Measurements from ENCODE around the gene AJM1.
"Not testable (repeated sequence)": the region's sequence is repeated elsewhere in the genome, so short reads cannot be mapped to it uniquely, and the experiment has no call there.

The AJM1 gene

DNA sequence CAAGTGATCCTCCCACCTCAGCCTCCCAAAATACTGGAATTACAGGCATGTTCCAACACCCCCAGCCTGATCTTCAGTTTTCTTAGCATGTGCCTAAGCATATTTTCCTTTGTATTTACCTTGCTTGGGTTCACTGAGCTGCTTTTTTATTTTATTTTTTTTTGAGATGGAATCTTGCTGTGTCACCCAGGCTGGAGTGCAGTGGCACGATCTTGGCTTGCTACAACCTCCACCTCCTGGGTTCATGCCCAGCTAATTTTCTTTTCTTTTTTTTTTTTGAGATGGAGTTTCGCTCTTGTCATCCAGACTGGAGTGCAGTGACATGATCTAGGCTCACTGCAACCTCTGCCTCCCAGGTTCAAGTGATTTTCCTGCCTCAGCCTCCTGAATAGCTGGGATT lies 27.3 kb downstream of the AJM1 start:
- DNase-seq (ENCODE audit: low read depth in 2 of 2), result not testable (repeated sequence)

DNA sequence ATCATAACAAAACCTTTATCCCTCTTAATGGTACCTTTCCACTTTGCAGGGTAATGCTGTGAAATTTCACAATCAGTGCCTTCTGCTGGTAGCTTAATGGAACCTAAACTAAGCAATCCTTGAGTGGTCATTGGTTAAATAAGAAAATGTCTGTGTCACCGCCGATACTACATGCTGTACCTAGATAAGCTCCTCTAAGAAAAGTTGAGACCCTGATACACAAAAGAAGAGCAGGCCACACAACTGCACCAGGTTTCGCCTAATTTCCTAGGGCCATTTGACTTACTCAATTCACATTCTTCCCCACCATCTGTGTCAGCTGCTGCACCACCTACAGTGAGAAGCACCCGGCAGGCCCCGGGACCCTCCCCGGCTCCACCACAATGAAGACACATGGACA lies 32.9 kb downstream of the AJM1 start:
- DNase-seq (ENCODE audit: low read depth in 2 of 2), result no peak

DNA sequence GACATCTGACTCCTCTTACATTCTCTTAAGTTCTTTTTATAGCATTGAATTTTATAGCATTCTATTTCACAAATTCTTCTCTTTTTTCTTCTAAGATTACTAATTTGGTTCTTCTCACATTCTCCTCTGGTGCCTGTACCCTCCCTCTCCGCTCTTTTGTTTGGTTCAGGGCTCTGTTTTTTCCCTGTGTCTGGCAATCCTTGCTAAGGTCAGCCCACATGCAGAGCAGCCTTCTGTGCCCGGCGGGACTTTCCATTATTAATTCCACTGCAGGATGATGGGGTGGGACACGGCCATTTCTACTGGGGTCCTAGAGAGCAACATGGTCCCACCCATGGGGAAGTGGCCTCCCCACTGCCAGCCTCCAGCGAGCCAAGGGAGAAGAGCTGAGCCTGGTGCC lies 34.2 kb downstream of the AJM1 start:
- no peak for DNase-seq (ENCODE audit: low read depth in 2 of 2)

DNA sequence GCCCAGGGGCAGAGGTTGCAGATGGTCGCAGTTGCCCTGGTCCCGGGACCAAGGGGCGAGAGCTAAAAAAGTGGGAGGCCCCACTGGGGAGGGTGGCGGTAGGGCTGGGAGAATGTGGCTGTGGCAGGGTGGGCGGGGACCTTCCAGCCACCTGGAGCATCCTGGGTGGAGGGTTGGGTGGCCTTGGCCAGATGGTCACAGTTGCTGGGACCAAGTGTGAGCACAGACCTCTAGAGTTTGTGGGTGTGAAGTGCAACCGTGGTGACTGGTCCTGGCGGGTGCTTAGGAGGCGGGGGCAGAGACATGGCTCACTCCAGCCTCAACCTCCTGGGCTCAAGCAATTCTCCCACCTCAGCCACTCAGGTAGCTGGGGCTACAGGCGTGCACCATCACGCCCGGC lies 38.4 kb downstream of the AJM1 start:
- no peak for DNase-seq (ENCODE audit: low read depth in 2 of 2)

DNA sequence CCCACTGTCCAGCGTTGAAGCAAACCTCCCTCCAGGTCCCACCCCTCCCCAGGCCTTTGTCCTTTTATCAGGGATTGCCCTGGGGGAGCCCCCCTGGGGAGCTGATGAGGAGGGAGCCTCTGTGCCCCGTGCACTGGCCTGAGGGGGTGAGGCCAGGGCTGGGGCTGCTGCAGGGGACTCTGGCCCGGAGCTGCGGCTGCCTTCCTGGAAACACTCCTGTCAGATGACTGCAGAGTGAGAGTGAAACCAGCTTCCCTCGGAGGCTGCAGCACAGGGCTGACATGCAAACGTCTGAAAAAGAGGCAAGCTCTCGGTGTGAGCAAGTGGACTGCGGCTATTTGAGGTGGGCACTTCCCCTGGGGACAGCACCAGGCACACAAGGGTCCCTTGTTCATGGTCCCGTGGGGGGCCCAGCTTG lies 39.4 kb downstream of the AJM1 start:
- no peak for DNase-seq (ENCODE audit: low read depth in 2 of 2)

DNA sequence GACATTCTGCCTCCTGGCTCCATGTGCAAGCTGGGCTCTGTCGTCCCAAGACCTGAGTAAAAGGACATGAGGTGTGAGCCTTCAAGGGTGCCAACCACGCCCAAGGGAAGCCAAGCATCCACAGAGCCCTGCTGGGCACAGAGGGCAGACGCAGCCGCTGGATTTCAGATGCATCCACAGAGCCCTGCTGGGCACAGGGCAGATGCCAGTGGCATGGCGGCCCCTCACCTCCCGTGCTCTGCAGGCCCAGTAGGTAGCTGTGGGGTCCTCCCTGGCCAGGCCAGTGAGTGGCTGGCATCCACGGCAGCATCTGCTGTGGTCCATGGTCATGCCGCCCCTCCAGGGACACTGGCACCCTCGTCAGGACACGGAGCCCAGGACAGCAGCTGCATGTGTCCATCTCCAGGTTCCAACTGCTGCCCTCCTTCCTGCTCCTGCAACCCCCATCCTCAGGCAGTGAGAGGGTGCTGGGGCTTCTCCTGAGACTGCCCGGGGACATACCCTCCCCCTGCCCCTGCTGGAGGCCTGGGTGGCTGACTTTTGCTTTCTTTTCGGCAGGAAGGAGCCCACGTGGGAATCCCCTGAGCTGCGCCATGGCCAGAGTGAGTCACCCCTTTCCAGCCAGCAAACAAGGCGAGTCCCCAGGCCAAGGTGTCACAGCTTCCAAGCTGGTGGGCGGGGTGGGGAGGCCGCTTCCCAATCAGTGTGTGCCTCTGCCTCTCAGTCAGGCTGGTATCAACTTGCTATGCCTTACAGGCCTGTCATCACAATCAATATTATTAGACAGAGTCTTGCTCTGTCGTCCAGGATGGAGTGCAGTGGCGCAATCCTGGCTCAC lies 40.0 kb downstream of the AJM1 start:
- peak; percentile 74 to 91 for DNase-seq (ENCODE audit: low read depth in 2 of 2)

DNA sequence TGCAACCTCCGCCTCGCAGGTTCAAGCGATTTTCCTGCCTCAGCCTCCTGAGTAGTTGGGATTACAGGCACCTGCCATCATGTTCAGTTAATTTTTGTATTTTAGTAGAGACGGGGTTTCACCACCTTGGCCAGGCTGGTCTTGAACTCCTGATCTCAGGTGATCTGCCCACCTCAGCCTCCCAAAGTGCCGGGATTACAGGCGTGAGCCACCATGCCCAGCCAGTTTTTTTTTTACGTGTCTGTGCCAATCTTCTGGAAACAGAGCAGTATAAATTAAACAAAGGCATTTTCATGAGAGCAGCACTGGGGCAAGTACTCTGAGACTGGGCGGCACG lies 40.6 kb downstream of the AJM1 start:
- not testable (repeated sequence) for DNase-seq (ENCODE audit: low read depth in 2 of 2)

DNA sequence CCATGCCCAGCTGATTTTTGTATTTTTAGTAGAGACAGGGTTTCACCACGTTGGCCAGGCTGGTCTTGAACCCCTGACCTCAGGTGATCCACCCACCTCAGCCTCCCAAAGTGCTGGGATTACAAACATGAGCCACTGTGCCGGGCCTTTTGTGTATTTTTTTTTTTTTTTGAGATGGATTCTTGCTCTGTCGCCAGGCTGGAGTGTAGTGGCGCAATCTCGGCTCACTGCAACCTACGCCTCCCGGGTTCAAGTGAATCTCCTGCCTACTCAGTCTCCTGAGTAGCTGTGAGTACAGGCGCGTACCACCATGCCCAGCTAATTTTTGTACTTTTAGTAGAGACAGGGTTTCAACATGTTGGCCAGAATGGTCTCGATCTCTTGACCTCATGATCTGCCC lies 41.4 kb downstream of the AJM1 start:
- not testable (repeated sequence) for DNase-seq (ENCODE audit: low read depth in 2 of 2)

DNA sequence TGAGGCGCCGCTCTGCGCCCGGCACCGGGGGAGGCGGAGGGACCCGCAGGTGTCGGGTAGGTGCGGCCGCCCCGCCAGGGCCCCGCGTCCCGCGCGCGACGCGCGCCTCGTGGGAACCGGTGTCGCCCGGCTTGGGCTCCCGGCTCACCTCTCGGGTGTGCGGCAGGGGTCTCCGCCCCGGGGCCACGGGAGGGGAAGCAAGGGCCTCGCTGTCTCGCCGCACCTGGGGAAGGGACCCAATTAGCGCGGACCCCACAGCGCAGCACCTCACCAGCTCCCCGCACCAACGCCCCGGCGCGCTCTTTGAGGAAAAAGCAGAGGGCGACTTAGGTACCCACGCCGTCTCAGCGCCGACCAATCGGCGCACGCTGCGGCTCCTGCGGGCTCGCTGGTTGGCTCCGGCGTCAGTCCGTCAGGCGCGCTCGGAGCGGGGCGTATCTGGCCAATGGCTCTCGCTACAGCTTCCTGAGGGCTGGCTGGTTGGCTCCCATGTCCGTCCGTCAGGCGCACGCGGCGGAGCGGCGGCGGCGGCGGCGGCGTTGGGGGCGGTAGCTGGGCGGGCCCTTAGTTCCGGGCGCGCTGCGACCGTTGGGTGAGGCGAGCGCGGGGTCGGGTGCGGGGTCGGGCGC lies 43.8 kb downstream of the AJM1 start, which contains the start of gene TRAF2:
TSS of gene TRAF2 (plus strand) at position 567 of the 629 bp plus-strand sequence. CDS start 12,225 bp downstream, outside the sequence.
- DNase-seq (ENCODE audit: low read depth in 2 of 2), result peak; percentile 92 to 93

DNA sequence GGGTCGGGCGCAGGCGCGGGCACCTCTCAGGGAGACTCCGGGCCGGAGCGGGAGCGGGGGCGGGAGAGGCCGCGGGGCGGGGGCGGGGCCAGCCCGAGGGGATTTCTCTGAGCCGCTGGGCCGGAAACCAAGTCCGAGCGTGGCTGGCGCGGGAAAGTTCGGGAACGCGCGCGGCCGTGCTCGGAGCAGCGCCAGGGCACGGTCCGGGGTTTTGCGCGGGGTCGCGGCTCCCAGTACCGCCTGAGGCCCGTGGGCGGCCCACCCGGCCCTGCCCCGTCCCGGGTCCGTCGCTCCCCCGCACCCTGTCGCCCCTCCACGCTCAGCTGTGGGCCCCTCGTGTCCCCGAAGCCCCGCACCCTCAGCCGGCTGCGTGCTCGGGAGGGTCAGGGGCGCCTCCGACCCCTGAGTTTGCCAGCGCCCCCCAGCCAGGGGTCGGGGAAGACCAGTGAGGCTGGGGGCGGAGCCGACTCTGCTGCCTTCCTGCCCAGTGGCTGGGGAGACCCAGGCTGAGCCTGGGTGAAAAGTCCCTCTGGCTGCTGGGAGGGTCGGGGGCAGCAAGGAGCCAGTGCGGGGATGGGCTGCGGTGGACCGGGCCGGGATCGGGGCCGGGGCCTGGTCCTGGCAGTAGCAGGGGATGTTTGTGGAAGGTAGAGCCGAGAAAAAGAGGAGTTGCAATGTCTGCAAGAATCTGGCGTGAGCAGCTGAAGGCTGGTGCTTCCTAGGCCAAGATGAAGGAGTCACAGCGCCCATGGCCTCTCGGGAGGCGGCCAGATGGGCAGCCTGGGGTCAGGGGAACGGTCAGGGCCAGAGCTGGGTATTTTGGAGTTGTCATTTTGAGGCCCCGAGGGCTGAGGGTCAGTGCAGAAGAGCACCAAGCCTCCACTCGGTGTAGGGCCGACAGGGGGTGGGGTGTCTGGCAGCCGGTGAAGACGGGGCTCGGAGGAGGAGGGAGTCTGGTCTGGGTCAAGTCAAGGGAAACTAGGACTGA lies 44.6 kb downstream of the AJM1 start:
- DNase-seq (ENCODE audit: low read depth in 2 of 2), result no peak

DNA sequence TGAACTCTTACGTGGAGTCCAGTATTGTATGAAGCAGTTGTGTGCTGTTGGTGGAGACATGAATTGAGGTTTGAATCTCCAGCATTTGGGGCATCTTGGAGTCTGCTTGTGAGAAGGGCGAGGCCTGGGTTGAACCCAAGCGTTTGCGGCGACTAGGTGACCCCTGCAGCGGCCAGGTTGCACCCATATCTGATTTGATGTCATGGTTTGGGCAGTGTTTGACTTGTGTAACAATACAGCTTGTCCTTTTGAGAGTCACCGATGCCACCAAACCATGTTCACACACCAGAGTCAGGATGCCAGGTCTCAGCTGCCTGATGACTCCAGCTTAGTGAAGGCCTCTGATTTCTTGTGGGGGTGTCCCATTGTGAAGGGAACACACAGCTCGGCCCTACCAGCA lies 46.2 kb downstream of the AJM1 start:
- no peak for DNase-seq (ENCODE audit: low read depth in 2 of 2)

DNA sequence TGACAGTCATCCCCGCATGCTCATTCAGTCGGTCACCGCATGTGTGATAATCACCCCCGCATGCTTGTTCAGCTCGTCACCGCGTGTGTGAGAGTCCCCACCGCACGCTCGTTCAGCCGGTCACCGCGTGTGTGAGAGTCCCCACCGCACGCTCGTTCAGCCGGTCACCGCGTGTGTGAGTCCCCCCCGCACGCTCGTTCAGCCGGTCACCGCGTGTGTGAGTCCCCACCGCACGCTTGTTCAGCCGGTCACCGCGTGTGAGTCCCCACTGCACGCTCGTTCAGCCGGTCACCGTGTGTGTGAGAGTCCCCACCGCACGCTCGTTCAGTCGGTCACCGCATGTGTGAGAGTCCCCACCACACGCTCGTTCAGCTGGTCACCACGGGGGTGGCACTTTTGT lies 47.6 kb downstream of the AJM1 start:
- no peak for DNase-seq (ENCODE audit: low read depth in 2 of 2)

DNA sequence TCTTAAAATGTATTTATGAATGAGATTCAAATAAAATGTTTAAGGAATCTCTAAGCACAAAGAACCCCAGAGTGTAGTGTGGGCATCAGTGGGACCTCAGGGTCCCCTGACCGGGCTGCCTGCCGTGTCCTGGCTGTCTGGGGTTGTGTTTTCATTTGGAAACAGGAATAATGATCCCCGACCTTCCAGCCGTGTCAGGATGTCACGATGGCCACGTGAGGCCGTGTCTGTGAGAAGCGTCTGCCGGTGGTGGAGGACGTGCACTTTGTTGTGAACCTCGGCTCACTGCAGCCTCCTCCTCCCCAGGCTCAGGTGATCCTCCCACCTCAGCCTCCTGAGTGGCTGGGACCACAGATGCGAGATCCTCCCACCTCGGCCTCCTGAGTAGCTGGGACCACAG lies 48.4 kb downstream of the AJM1 start:
- no peak for DNase-seq (ENCODE audit: low read depth in 2 of 2)

Data from stimulated activated CD4-positive, alpha-beta T cell treated with anti-CD3 and anti-CD28 coated beads, Interleukin-1b, Interleukin-23, amount 100 ng/mL, for 1 hour (primary cell).